IPS-18c (cell line): ENCODE measurements around the gene OR56A5.

Experiments used
- H3K4me3 ChIP-seq: 2 replicates; pipeline ENCODE4 v1.7.0; 2013; ENCODE audit warnings: low read depth, mild to moderate bottlenecking, low read length, moderate library complexity; ENCODE audit not compliant: insufficient read depth
- H3K9me3 ChIP-seq: one replicate; pipeline ENCODE4 v1.6.1; 2013; ENCODE audit warnings: mild to moderate bottlenecking, low read length, moderate library complexity; ENCODE audit not compliant: control insufficient read depth, insufficient read depth

Gene OR56A5

DNA sequence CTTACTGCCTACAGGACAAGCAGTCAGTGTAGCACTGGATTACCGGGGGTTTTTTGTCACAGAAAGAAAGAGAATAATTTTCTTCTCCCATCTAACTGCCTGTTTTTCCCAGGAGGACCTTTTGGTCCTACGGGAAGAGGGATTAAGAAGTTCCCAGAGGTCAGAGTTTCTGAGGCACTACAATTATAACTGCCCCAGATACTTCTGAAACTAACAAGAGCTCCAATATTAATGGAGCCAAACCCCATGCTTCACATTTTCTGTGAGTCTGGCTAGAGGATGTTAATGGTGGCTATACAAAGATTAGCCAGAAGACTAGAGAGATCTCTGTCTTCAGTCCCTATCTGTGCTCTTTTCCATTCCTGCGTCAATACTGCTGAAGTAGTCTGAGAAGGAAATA is 26.3 kb downstream of the OR56A5 start, which contains the start of gene OR56A3:
Gene OR56A3 (plus strand): TSS at position 301 of the 400 bp plus-strand sequence. CDS start 5,096 bp downstream, outside the sequence.
- H3K4me3 ChIP-seq: no peak within 1 kb of the TSS
- no peaks in the 10 kb centered on the region for H3K9me3 ChIP-seq

DNA sequence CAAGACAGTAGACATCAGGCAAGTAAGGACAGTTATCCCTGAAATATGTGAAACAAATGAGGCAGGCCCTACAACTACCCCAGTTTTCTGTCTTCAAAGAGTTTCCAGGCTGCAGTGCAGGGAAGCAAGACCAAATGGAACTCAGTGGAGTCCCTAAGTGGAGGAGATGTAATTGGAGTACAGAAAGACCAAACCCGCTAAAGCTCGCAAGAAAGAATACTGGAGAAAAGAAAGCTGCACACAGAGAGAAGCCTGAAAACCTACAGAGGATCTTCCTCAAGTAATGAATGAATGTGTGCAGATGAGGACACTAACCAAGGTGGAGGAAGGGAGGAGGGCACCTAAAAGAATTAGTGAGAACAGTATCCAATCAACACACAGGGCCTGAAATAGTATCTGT is 27.5 kb downstream of the OR56A5 start:
- H3K4me3 ChIP-seq: no peak overlapping the region

DNA sequence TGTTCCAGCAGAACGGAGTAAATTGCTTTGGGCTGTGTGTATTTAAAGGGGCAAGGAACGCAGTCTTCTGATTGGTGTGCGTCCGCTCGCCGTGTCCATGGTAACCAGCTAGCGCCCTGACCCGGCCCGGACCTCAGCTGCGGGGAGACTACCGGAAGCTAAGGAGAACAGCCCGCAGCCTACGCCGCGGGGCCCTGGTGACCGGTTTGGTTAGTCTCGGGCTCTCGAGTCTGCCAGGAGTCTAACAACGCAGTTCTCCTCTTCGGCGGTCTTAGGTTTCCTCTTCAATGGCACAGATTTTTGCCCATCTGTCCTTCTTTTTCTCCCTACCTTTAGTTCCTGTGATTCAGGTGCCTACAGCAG is 29.7 kb downstream of the OR56A5 start:
- Histone ChIP-seq H3K9me3 (no peaks in the 10 kb centered on the region), H3K4me3 (no peak overlapping the region)

More for the DNA sequence above, 27.5 kb downstream of the OR56A5 start:
- no peaks in the 10 kb centered on the region for H3K9me3 ChIP-seq

DNA sequence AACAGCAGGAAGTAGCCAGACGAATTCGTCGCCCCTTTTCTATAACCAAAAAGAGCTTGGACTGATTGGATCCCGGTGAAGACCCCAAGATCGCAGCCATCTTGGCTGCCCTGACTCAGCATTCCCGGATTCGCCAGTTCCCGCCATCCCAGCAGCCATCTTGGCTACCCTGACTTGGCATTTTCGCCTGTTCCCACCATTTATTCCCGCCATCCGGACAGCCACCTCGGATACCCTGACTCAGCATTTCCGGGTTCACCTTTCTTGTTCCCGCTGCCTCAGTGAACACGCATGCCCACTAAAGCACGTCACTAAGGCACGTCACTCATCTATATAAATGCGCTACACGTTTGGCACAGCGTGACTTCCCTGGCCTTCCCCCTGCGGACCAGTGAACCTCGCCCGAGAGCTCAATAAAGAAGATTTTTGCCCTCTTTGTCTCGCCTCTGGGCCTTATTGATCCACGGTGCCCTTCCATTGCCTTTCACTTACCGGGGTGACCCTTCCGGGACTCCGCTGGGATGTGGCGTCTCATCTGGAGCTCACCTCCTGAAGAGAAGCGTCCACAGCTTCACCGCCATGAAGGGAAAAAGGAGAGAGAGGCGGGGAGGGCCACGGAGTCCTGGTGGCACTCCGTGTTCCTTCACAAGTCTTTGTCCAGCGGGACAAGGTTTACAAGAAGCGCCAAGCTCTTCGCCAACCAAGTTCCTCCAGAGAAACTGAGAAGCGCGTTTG is 30.3 kb downstream of the OR56A5 start:
- no peaks in the 10 kb centered on the region for H3K9me3 ChIP-seq
- no peak overlapping the region for H3K4me3 ChIP-seq

DNA sequence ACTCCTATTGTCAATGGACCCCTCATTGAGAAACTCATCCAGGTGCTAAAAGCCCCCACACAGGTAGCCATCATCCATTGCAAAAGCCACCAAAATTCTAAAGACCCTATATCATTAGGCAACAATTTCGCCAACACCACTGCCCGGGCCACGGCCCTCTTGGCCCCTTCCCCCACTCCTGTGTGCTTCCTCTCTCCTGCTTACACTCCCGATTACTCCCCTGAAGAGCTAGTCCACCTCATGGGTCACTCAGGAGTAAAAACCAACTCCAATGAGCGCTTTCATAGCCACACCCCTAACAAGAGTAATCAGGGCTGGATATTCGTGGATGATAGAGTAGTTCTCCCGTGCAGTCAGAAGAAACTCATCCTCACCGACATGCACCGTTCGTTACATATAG is 35.2 kb downstream of the OR56A5 start:
- no peak overlapping the region for H3K4me3 ChIP-seq
- peaks cover 10% of the 10 kb centered on the region for H3K9me3 ChIP-seq

DNA sequence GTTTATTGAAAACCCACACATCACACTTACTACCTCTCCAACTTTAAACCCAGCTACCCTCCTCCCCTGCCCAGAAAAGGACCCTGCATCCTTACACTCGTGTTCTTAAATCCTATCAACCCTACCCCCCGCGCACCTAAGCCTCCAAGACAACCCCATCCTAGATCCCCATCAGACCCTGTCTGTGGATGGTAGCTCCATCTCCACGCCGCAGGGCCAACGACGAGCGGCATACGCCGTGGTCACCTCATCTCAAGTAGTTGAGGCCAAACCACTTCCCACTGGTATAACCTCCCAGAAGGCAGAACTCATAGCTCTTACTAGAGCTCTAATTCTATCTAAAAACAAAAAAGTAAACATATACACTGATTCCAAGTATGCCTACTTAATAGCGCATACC is 35.6 kb downstream of the OR56A5 start:
- Histone ChIP-seq H3K4me3 (no peak overlapping the region), H3K9me3 (peaks cover 13% of the 10 kb centered on the region)

DNA sequence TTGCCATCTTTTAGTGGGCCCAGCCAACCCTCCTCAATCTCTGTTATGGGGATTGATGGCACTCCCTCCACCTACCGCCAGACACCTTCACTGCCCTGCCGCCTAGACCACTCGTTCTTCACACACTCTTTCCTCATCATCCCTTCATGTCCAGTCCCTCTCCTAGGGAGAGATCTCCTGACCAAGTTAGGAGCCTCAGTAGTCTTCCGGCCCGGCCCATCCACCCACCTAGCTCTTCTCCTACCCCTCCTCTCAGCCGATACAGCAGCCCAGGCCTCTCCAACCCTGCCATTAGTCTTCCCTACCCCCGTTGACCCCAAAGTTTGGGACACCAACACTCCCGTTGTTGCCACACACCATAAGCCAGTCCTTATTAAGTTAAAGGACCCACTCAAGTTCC is 37.2 kb downstream of the OR56A5 start:
- peaks cover 13% of the 10 kb centered on the region for H3K9me3 ChIP-seq
- no peak overlapping the region for H3K4me3 ChIP-seq

DNA sequence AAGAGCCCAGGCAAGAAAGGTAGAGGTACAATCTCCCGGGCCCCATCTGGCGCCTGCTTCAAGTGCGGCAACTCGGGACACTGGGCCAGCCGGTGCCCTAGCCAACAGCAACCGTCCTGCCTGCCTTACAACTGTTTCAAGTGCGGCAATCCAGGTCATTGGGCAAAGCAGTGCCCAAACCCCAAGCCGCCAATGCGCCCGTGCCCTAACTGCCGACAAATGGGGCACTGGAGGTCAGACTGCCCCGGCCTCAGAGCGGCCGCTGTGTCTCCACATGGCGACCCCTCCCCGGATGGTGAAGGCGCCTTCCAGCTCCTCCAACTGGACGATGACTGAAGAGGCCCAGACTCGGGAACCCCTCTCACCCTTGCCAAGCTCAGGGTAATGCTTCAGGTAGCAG is 37.7 kb downstream of the OR56A5 start:
- no peak overlapping the region for H3K4me3 ChIP-seq
- peaks cover 13% of the 10 kb centered on the region for H3K9me3 ChIP-seq

DNA sequence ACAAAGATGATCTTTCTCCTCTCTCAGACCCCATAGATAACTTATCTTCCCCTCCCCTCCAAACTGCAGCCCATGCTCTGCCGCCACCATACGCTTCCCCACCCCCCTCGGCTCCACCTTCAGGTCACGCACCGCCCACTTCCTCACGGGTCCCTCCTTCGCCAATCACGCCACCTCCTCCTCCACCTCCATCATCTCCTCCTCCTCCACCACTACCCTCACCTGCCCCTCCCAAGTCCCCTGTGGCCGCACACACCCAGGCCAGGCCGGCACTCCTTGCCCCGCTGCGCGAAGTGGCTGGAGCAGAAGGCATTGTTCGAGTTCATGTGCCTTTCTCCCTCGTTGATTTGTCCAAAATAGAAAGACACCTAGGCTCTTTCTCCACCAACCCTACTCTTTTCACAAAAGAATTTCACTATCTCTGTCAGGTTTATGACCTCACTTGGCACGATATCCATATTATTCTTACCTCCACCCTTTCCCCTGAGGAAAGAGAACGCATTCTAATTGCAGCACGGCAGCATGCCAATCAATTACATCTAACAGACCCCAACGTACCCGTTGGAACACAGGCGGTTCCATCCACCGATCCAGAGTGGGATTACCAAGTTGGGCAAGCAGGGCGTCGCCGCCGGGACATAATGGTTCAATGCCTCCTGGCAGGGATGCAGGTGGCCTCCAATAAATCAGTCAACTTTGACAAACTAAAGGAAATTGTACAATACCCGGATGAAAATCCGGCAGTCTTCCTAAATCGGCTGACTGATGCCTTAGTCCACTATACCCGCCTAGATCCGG is 38.5 kb downstream of the OR56A5 start:
- peaks cover 13% of the 10 kb centered on the region for H3K9me3 ChIP-seq
- no peak overlapping the region for H3K4me3 ChIP-seq

DNA sequence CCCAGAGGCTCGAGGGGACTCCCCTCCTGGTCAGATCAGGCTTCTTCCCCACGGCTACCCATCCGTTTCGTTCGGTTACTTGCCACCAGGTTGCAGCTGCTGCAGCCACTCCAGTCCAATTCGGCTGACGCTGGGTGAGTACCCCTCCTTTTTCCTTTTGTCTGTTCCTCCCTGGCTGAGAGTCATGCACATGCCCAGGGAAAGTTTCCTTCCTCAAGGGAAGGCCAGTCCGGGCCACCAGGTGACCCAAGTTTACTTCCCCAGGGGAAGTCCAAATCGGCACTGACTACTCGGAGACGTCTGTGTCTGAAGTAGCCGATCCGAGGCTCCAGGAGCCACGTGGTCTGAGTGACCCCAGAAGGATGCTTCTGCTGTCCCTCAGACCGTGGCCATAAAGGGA is 39.5 kb downstream of the OR56A5 start:
- Histone ChIP-seq H3K4me3 (no peak overlapping the region), H3K9me3 (peaks cover 13% of the 10 kb centered on the region)

DNA sequence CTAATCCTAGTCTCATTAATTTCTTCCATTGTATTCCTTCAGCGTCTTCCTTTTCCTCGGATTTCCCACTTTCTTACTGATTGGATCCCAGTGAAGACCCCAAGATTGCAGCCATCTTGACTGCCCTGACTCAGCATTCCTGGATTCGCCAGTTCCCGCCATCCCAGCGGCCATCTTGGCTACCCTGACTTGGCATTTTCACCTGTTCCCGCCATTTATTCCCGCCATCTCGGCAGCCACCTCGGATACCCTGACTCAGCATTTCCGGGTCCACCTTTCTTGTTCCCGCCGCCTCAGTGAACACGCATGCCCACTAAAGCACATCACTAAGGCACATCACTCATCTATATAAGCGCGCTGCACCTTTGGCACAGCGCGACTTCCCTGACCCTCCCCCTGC is 40.0 kb downstream of the OR56A5 start:
- Histone ChIP-seq H3K4me3 (no peak overlapping the region), H3K9me3 (peaks cover 13% of the 10 kb centered on the region)

DNA sequence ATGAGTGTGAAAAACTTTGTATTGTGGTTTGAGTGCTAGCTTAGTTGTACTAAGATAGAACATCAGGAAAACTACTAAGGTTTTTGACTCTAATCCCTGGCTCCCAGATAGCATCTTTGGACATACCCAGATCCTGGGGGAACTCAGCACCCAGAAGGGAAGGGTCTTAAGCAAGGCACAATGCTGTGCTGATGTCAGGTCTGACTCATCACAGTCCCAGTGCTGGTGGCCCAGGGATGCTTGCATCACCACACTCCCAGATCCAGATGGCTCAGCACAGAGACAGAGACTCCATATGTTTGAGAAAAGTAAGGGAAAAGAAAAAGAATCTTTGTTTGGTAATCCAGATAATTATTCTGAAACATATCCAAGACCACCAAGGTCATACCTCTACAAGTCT is 44.5 kb downstream of the OR56A5 start:
- no peak overlapping the region for H3K4me3 ChIP-seq

DNA sequence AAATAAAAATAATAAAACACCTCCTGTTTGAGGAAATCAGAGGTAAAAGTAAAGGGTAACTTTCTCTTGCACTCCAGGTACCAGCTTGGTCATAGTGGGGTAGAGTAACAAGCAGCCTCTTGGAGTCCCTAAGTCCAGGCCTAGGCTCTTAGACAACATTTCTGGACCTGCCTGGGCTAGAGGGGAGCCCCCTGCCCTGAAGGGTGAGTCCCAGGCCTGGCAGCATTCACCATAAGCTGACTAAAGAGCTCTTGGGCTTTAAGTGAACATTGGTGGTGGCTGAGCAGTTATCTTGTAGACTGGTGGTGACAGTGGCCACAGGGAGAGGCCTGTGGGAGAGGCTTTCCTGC is 44.9 kb downstream of the OR56A5 start:
- peaks cover 3% of the 10 kb centered on the region for H3K9me3 ChIP-seq
- no peak overlapping the region for H3K4me3 ChIP-seq

More for the DNA sequence above, 44.5 kb downstream of the OR56A5 start:
- peaks cover 4% of the 10 kb centered on the region for H3K9me3 ChIP-seq

DNA sequence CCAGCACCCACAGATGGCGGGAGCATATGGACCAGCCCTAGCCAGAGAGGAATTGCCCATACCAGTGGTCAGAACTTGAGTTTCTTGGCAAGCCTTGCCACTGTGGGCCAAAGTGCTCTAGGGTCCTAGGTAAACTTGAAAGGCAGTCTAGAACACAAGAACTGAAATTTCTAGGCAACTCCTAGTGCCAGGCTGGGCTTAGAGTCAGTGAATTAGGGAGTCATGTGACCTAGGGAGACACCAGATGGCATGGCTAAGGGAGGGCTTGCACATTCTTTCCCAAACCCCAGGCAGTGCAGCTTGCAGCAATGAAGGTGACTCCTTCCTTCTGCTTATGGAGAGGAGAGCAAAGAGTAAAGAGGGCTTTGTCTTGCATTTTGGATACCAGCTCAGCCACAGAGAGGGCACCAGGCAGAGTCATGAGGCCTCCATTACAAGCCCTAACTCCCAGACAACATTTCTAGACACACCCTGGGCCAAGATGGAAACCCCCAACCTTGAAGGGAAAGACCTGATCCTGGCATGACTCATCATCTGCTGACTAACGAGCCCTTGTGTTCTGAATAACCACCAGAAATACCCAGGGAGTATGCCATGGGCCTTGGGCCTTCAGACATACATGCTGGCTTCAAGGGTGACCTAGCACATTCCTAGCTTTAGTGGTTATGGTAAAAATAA is 45.4 kb downstream of the OR56A5 start:
- peaks cover 1% of the 10 kb centered on the region for H3K9me3 ChIP-seq
- H3K4me3 ChIP-seq: no peak overlapping the region
